GM19025 (cell line): ENCODE results near the gene JPH2.
"Not testable (repeated sequence)": the region's sequence is repeated elsewhere in the genome, so short reads cannot be mapped to it uniquely, and the experiment has no call there.

ENCODE experiments used
- ATAC-seq: cut with Tn5 transposase; IDR thresholded peaks from one replicate; pipeline ENCODE4 v1.9.1; 2021; ENCODE audit warnings: mild to moderate bottlenecking, low read depth, moderate library complexity; ENCODE audit not compliant: unreplicated experiment

JPH2 gene

GRCh38 chr20:44129300-44129699, 57.7 kb downstream of the JPH2 start:
- not testable (repeated sequence) for ATAC-seq

- ATAC-seq: no peak
These were observed 60.5 kb downstream of the JPH2 start for GRCh38 chr20:44126445-44126844.

GRCh38 chr20:44125332-44126127, 61.5 kb downstream of the JPH2 start:
- ATAC-seq: no peak

GRCh38 chr20:44123874-44124535, 63.0 kb downstream of the JPH2 start:
- ATAC-seq: no peak

GRCh38 chr20:44123251-44123650, 63.7 kb downstream of the JPH2 start:
- no peak for ATAC-seq

GRCh38 chr20:44120676-44121425, 66.1 kb downstream of the JPH2 start:
- ATAC-seq: no peak

- ATAC-seq: no peak
These were observed 68.6 kb downstream of the JPH2 start for GRCh38 chr20:44118185-44119033.

- ATAC-seq: no peak
These were observed 69.4 kb downstream of the JPH2 start for GRCh38 chr20:44117296-44118184.

- ATAC-seq: no peak
These were observed 71.0 kb downstream of the JPH2 start for GRCh38 chr20:44115762-44116644.

- no peak for ATAC-seq
These were observed 71.8 kb downstream of the JPH2 start for GRCh38 chr20:44115181-44115580.

GRCh38 chr20:44113618-44114376, 73.2 kb downstream of the JPH2 start:
- no peak for ATAC-seq

- no peak for ATAC-seq
These were observed 73.9 kb downstream of the JPH2 start for GRCh38 chr20:44112889-44113617.

GRCh38 chr20:44112456-44112855, 74.5 kb downstream of the JPH2 start:
- no peak for ATAC-seq

- no peak for ATAC-seq
These were observed 75.2 kb downstream of the JPH2 start for GRCh38 chr20:44111712-44112335.

GRCh38 chr20:44110816-44111568, 76.0 kb downstream of the JPH2 start:
- no peak for ATAC-seq

- ATAC-seq: no peak
These were observed 77.0 kb downstream of the JPH2 start for GRCh38 chr20:44109951-44110361.
